ENCODE measurements around the gene TMEM53.

TMEM53 gene

GRCh38 chr1:44718091-44718490 lies 43.8 kb upstream of the TMEM53 start:
- H3K4me3 ChIP-seq (replicated peaks; ENCODE audit: low read depth, low read length): no peak overlapping the region
- no peak for TF ChIP-seq CTCF (IDR thresholded peaks at IDR 0.05; ENCODE audit: low read length, missing control alignments)
- no peak for DNase-seq (ENCODE audit: low read depth)

- no peak overlapping the region for H3K4me3 ChIP-seq (replicated peaks; ENCODE audit: low read depth, low read length)
- no peak for TF ChIP-seq CTCF (IDR thresholded peaks at IDR 0.05; ENCODE audit: low read length, missing control alignments)
- DNase-seq (ENCODE audit: low read depth): no peak
Measured at GRCh38 chr1:44717653-44718052, 43.4 kb upstream of the TMEM53 start.

GRCh38 chr1:44717156-44717555 lies 42.9 kb upstream of the TMEM53 start:
- no peak overlapping the region for H3K4me3 ChIP-seq (replicated peaks; ENCODE audit: low read depth, low read length)
- TF ChIP-seq CTCF (IDR thresholded peaks at IDR 0.05; ENCODE audit: low read length, missing control alignments): no peak
- no peak for DNase-seq (ENCODE audit: low read depth)

GRCh38 chr1:44714944-44715571 lies 40.8 kb upstream of the TMEM53 start:
- H3K4me3 ChIP-seq (replicated peaks; ENCODE audit: low read depth, low read length): no peak overlapping the region
- peak; percentile 85 for DNase-seq (ENCODE audit: low read depth)
- TF ChIP-seq CTCF (IDR thresholded peaks at IDR 0.05; ENCODE audit: low read length, missing control alignments): peak; percentile 99

- no peak overlapping the region for H3K4me3 ChIP-seq (replicated peaks; ENCODE audit: low read depth, low read length)
- DNase-seq (ENCODE audit: low read depth): no peak
- TF ChIP-seq CTCF (IDR thresholded peaks at IDR 0.05; ENCODE audit: low read length, missing control alignments): no peak
Measured at GRCh38 chr1:44714532-44714931, 40.3 kb upstream of the TMEM53 start.

- DNase-seq (ENCODE audit: low read depth): no peak
- no peak overlapping the region for H3K4me3 ChIP-seq (replicated peaks; ENCODE audit: low read depth, low read length)
- no peak for TF ChIP-seq CTCF (IDR thresholded peaks at IDR 0.05; ENCODE audit: low read length, missing control alignments)
Measured at GRCh38 chr1:44713321-44713781, 39.1 kb upstream of the TMEM53 start.

Measured in fibroblast of pulmonary artery (primary cell).